Dendritic cell treated with granulocyte-macrophage colony-stimulating factor and Interleukin-4, amounts not matched to agents 40 ng/mL and 50 ng/mL, for 4 days (primary cell): ENCODE measurements around the gene BPTF.
"Not testable (repeated sequence)": the region's sequence is repeated elsewhere in the genome, so short reads cannot be mapped to it uniquely, and the experiment has no call there.

ENCODE experiments used
- H3K27ac Mint-ChIP-seq: one replicate; pipeline ENCODE4 v1.8.0; 2022; ENCODE audit warnings: mild to moderate bottlenecking, mixed read lengths
- H3K27me3 Mint-ChIP-seq: one replicate; pipeline ENCODE4 v1.8.0; 2022; ENCODE audit warnings: mild to moderate bottlenecking, mixed read lengths
- H3K36me3 Mint-ChIP-seq: one replicate; pipeline ENCODE4 v1.8.0; 2022; ENCODE audit warnings: low read depth, mixed read lengths
- H3K4me1 Mint-ChIP-seq: one replicate; pipeline ENCODE4 v1.8.0; 2022; ENCODE audit warnings: low read depth, mixed read lengths
- H3K4me3 Mint-ChIP-seq: one replicate; pipeline ENCODE4 v1.8.0; 2022; ENCODE audit warnings: mild to moderate bottlenecking, moderate library complexity, mixed read lengths
- H3K9me3 Mint-ChIP-seq: one replicate; pipeline ENCODE4 v1.8.0; 2022; ENCODE audit warnings: mixed read lengths
- intact Hi-C: fragments of 100-400 bp; cut with micrococcal nuclease; formaldehyde crosslinking; loops from one replicate; pipeline ENCODE4 v1.15.0; 2022

Gene BPTF, protein sequence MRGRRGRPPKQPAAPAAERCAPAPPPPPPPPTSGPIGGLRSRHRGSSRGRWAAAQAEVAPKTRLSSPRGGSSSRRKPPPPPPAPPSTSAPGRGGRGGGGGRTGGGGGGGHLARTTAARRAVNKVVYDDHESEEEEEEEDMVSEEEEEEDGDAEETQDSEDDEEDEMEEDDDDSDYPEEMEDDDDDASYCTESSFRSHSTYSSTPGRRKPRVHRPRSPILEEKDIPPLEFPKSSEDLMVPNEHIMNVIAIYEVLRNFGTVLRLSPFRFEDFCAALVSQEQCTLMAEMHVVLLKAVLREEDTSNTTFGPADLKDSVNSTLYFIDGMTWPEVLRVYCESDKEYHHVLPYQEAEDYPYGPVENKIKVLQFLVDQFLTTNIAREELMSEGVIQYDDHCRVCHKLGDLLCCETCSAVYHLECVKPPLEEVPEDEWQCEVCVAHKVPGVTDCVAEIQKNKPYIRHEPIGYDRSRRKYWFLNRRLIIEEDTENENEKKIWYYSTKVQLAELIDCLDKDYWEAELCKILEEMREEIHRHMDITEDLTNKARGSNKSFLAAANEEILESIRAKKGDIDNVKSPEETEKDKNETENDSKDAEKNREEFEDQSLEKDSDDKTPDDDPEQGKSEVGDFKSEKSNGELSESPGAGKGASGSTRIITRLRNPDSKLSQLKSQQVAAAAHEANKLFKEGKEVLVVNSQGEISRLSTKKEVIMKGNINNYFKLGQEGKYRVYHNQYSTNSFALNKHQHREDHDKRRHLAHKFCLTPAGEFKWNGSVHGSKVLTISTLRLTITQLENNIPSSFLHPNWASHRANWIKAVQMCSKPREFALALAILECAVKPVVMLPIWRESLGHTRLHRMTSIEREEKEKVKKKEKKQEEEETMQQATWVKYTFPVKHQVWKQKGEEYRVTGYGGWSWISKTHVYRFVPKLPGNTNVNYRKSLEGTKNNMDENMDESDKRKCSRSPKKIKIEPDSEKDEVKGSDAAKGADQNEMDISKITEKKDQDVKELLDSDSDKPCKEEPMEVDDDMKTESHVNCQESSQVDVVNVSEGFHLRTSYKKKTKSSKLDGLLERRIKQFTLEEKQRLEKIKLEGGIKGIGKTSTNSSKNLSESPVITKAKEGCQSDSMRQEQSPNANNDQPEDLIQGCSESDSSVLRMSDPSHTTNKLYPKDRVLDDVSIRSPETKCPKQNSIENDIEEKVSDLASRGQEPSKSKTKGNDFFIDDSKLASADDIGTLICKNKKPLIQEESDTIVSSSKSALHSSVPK (N-terminal part only)

DNA sequence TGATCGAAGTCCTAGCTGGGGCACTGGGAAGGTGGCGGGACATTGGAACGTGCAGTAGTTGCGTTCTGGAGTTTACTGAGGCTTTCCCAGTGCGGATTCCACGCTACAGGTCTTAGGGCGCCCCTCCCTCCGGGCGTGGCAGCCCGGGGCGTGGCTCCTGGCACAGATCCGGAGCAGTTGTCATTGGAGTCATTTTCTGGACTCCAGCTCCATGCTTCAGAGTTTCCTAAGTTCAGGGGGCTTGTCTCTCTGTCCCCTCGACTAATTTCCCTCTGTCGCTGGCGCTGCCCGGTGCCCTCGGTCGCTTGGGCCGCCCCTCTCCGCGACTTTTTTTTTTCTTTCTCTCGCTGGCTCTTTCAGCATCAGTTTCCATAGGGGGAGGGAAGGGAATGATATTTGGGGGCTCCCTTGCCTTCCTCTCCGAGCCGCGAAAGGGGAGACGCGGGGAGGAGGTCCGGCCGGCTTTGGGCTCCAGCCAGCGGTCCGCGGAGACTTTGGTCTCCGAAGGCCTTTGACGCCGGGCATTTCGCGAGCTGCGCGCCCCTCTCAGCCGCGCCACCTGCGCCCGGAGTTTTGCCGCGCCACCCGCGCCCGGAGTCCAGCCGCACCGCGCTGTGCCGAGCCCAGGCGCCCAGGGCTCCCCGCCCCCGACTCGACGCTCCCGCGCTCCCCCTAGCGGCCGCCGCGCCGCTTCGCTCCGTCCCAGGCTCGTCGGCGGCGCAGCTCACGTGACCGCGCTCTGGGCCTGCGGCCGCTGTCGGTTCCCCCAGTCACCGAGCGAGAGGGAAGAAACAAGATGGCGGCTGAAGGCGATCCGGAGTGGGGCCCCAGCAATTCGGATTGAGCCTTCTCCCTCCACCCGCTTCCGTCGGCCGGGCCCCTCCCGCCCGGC, at the start of gene BPTF:
BPTF (plus strand) TSS at position 769 of the 892 bp plus-strand sequence. CDS start 222 bp downstream, outside the sequence.
- intact Hi-C loops = loop anchor here (1.0 kb wide), 1 partner anchor 25 kb away; no protein-coding TSS in a partner anchor
- Mint-ChIP-seq H3K27me3 (peaks cover 18% of the 10 kb centered on the region), H3K36me3 (peaks cover 7% of the 10 kb centered on the region), H3K4me3 (peak within 1 kb of the TSS; percentile 89), H3K4me1 (peaks cover 26% of the 10 kb centered on the region), H3K9me3 (no peaks in the 10 kb centered on the region), H3K27ac (peak within 1 kb of the TSS; percentile 84)

DNA sequence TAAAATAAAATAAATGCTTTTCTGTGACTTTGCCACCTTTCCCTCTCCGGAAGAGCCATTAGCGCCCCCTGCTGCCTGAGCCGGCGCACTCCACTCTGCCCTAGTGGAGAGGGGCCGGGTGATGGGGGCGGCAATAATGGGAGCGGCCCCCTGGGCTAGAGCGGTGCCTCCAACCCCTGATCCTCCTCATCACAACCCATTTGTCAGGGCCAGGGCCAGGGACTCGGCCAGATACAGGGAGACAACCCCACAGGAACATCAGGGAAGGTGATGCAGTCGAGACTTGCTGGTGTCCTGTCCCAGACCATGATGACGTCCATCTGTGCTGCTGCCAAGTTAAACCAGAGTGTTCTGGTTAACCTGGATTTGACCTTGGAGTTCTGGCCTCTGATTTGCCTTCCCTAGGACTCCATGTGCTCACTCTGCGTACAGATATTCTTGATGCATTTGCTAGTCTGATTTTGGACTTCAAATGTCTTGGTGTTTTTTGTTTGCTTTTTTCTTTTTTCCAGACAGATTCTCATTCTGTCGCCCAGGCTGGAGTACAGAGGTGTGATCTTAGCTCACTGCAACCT, 46.1 kb upstream of the BPTF start:
- H3K4me3 Mint-ChIP-seq = no peak overlapping the region
- no peaks in the 10 kb centered on the region for H3K9me3 Mint-ChIP-seq
- intact Hi-C loops = no loop called here
- no peaks in the 10 kb centered on the region for H3K4me1 Mint-ChIP-seq
- H3K36me3 Mint-ChIP-seq = no peaks in the 10 kb centered on the region
- no peak overlapping the region for H3K27ac Mint-ChIP-seq
- no peaks in the 10 kb centered on the region for H3K27me3 Mint-ChIP-seq

DNA sequence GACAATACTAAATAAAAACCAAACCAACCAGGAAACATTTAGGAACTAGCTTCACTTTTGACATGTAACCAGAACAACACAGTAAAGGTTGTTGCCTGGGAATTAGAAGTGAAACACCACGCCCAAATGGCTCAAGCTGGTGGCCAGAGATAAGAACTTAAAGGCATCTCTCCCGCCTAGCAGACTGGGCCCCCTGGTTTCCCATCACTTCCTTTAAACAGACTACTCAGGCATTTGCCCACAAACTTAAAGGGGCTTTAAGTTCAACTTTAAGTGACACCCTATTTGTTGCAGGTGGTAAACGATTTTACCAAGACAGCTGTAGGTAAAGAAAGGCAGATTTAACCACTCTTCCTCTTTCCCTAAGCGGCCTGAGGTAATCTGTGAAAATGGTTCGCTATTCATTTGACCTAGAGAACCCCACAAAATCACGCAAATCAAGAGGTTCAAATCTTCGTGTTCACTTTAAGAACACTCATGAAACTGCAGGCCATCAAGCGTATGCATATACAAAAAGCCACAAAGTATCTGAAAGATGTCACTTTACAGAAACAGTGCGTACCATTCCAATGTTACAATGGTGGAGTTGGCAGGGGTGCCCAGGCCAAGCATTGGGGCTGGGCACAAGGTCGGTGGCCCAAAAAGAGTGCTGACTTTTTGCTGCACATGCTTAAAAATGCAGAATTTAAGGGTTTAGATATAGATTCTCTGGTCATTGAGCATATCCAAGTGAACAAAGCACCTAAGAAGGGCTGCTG, 40.8 kb upstream of the BPTF start:
- no peaks in the 10 kb centered on the region for H3K9me3 Mint-ChIP-seq
- H3K27me3 Mint-ChIP-seq = peaks cover 4% of the 10 kb centered on the region
- intact Hi-C loops = no loop called here
- H3K27ac Mint-ChIP-seq = no peak overlapping the region
- H3K4me1 Mint-ChIP-seq = no peaks in the 10 kb centered on the region
- no peaks in the 10 kb centered on the region for H3K36me3 Mint-ChIP-seq
- no peak overlapping the region for H3K4me3 Mint-ChIP-seq

DNA sequence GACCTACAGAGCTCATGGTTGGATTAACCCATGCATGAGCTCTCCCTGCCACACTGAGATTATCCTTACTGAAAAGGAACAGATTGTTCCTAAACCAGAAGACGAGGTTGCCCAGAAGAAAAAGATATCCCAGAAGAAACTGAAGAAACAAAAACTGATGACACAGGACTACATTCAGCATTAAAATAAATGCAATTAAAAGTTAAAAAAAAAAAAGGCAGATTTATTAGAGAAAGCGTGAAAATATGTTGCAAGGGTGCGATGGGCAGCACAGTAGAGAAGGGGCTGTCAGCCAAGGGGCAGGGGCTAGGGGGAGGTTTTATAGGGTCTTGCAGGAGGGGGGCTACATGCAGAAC, 40.2 kb upstream of the BPTF start:
- no peaks in the 10 kb centered on the region for H3K4me1 Mint-ChIP-seq
- peaks cover 4% of the 10 kb centered on the region for H3K27me3 Mint-ChIP-seq
- H3K36me3 Mint-ChIP-seq = no peaks in the 10 kb centered on the region
- intact Hi-C loops = no loop called here
- no peak overlapping the region for H3K27ac Mint-ChIP-seq
- no peak overlapping the region for H3K4me3 Mint-ChIP-seq
- H3K9me3 Mint-ChIP-seq = no peaks in the 10 kb centered on the region

DNA sequence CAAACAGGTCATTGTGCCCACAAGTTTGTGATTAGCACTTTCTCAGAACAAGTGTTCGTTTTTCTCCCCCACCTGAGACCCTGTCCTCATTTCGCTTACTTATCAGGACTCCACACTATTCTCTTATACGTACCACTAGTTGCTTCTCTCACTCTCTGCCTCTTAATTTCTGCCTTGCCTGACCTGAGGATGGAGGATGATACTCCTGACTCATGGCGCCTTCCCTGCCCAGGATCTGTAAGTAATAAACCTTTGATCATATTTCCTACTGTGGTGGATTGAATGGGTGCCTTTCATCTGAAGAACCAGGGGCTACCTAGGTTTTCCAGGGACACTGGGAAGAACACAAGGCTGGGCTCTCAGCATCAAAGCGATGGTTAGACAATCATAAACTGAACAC, 39.8 kb upstream of the BPTF start:
- H3K4me1 Mint-ChIP-seq = no peaks in the 10 kb centered on the region
- no peak overlapping the region for H3K4me3 Mint-ChIP-seq
- no peaks in the 10 kb centered on the region for H3K9me3 Mint-ChIP-seq
- H3K27ac Mint-ChIP-seq = no peak overlapping the region
- intact Hi-C loops = no loop called here
- H3K27me3 Mint-ChIP-seq = peaks cover 4% of the 10 kb centered on the region
- no peaks in the 10 kb centered on the region for H3K36me3 Mint-ChIP-seq

DNA sequence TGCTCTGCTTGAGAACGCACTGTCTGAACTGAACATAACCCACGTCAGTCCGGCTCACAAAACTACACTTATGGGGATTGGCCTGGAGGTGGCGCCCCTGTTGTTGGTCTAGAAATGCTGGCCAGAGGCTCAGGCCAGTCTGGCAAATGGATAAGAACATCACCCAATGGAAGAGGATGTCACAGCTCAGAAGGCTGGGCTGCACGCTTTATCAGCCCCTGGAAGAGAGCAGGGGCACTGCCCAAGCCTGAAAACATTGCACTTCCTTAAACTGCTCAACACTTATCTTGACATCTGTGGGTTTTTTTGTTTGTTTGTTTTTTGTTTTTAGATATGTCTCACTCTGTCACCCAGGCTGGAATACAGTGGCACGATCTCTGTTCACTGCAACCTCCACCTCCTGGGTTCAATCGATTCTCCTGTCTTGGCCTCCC, 24.8 kb upstream of the BPTF start:
- Mint-ChIP-seq H3K9me3 (no peaks in the 10 kb centered on the region), H3K27me3 (peaks cover 8% of the 10 kb centered on the region), H3K4me1 (peaks cover 7% of the 10 kb centered on the region), H3K27ac (peak overlapping the region; percentile 56), H3K36me3 (no peaks in the 10 kb centered on the region), H3K4me3 (no peak overlapping the region)
- intact Hi-C loops = loop anchor here (1.0 to 10.0 kb wide), 3 partner anchors 25 to 94 kb away; partner anchors contain the start of gene BPTF

DNA sequence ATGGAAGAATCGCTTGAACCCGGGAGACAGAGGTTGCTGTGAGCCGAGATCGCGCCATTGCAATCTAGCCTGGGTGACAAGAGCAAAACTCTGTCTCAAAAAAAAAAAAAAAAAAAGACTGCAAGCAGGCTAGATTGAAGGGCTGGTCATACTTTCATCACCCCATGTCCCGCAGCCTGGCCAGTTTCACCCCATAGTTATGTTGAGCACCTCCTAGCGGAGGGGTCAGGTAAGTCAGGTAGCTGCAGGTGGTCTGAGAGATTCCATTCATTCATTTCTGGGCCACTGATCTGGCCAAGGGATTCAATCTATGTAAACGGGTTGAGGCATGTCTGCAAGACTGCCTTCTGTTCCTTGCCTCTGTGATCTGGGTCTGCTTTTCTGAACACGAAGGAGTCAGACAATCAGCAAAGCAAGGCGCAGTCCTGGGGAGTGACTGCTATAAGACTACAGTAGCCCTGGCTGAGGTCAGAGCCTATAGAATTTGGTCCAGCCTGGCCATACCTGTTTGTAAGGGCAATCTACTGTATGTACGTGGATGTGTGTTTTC, 23.6 kb upstream of the BPTF start:
- Mint-ChIP-seq H3K9me3 (no peaks in the 10 kb centered on the region), H3K4me3 (no peak overlapping the region), H3K27ac (no peak overlapping the region), H3K27me3 (peaks cover 8% of the 10 kb centered on the region), H3K36me3 (no peaks in the 10 kb centered on the region), H3K4me1 (peaks cover 7% of the 10 kb centered on the region)
- intact Hi-C loops = loop anchor here (5.0 to 10.0 kb wide), 2 partner anchors 61 to 93 kb away; no protein-coding TSS in a partner anchor

DNA sequence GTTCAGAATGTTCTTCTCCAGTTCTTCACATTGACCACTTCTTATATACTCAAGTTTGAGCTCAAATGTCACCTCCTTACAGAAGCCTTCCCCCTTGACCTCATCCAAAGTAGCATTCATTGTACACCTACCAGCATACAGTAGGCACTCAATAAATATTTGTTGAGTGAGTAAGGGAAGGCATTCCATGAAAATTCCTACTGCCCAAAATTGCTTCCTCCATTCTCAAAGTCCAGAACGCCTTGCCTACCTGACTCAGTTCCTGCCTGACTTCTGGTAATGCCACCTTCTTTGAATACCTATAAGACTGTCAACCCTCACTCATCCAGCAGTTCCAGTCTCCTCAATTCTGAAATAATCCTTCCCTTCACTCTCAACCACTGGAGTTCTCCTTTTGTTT, 14.8 kb upstream of the BPTF start:
- no peak overlapping the region for H3K27ac Mint-ChIP-seq
- intact Hi-C loops = no loop called here
- no peaks in the 10 kb centered on the region for H3K27me3 Mint-ChIP-seq
- H3K4me3 Mint-ChIP-seq = no peak overlapping the region
- H3K9me3 Mint-ChIP-seq = no peaks in the 10 kb centered on the region
- no peaks in the 10 kb centered on the region for H3K4me1 Mint-ChIP-seq
- no peaks in the 10 kb centered on the region for H3K36me3 Mint-ChIP-seq

DNA sequence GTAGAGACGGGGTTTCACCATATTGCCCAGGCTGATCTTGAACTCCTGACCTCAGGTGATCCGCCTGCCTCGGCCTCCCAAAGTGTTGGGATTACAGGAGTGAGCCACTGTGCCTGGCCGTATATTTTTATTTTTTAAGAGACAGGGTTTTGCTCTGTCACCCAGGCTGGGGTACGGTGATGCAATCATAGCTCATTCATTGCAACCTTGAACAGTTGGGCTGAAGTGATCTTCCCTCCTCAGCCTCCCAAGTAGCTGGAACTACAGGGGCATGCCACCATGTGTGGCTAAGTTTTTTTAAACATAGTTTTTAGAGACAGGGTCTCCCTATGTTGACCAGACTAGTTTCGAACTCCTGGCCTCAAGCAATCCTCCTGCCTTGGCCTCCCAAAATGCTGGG, 12.9 kb upstream of the BPTF start:
- H3K4me3 Mint-ChIP-seq, intact Hi-C loops, H3K27me3 Mint-ChIP-seq, H3K27ac Mint-ChIP-seq, H3K4me1 Mint-ChIP-seq, H3K36me3 Mint-ChIP-seq, H3K9me3 Mint-ChIP-seq: not testable (repeated sequence)

DNA sequence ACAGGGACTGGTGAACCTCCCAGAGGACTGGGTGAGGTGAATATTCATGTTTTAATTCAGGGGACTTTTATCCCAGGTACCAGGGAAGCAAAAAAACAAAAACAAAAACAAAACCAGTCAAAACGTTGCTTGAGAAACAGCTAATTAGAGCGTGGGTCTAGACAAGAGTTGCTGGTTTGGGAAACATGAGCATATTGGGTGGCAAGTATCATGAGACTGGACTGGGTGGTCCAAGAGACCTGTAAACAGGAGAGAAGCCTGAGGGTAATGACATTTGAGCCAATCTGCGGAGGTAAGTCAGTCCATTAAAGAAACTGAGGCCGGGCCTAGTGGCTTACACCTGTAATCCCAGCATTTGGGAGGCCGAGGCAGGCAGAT, 11.5 kb upstream of the BPTF start:
- intact Hi-C loops = no loop called here
- no peak overlapping the region for H3K4me3 Mint-ChIP-seq
- no peaks in the 10 kb centered on the region for H3K27me3 Mint-ChIP-seq
- no peaks in the 10 kb centered on the region for H3K4me1 Mint-ChIP-seq
- no peaks in the 10 kb centered on the region for H3K36me3 Mint-ChIP-seq
- H3K27ac Mint-ChIP-seq = no peak overlapping the region
- no peaks in the 10 kb centered on the region for H3K9me3 Mint-ChIP-seq

DNA sequence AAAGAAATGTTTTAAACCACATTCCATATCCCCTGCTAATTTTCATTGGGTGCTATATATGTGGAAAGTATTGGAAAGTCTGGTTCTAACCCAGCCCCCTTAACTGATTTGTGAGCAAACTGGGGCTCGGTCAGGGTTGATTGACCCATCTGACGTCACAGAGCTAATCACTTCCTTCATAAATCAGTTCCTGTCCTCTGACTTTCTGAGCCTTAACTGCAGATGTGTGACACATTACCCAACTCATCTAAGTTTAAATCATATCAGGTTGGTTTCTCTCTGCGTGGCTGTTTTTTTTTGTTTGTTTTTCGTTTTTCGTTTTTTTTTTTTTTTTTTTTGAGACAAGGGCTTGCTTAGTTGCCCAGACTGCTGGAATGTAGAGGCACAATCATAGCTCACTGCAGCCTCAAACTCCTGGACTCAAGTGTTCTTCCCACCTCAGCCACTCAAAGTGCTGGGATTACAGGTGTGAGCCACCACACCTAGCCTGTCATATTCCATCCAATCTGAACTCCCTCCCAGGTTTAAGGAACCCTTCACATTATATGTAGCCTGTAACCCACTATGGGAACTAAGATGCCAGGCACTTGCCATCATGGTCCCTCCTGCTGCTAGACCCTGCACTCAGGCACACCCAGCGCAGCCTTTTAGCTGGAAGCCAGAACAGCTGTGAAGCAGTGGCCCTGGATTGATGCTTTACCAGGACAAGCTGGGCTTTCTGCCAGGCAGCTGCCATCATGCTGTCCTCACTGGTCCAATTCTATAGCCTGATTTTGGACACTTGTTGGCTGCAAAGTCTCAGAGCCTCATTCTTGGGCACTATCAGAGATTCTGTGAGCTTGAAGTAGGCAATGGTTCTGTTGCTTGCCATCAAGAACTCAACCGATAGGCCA, 6.9 kb upstream of the BPTF start:
- Mint-ChIP-seq H3K4me1 (no peaks in the 10 kb centered on the region), H3K9me3 (no peaks in the 10 kb centered on the region), H3K4me3 (no peak overlapping the region), H3K36me3 (no peaks in the 10 kb centered on the region), H3K27ac (no peak overlapping the region), H3K27me3 (peaks cover 9% of the 10 kb centered on the region)
- intact Hi-C loops = no loop called here
